Right lobe of liver (tissue), 4 donors: ENCODE results near the gene MT1H.
"Not testable (repeated sequence)": the region's sequence is repeated elsewhere in the genome, so short reads cannot be mapped to it uniquely, and the experiment has no call there.

Source experiments
- POLR2A ChIP-seq: fragments of 450-650 bp; IDR thresholded peaks from one replicate; pipeline ENCODE4 v1.6.1; 2017; ENCODE audit warnings: antibody characterized with exemption, mild to moderate bottlenecking
- TF ChIP-seq, protein P1 (sequence below), 4 donors: fragments of 200-600 bp in 3 of 4; fragments of 450-650 bp in 1 of 4; IDR thresholded peaks; one replicate each; pipeline versions ENCODE4 v1.5.1 to v1.8.0; 2016 to 2022; ENCODE audit warnings: antibody characterized with exemption in 4 of 4, mild to moderate bottlenecking in 2 of 4
- donor health status: DM: no; HTN: no; CAD: no.
- donor health status: DM: no; HTN: no; CAD: no.
- donor health status: DM: no; HTN: yes; CAD: no.

DNA sequence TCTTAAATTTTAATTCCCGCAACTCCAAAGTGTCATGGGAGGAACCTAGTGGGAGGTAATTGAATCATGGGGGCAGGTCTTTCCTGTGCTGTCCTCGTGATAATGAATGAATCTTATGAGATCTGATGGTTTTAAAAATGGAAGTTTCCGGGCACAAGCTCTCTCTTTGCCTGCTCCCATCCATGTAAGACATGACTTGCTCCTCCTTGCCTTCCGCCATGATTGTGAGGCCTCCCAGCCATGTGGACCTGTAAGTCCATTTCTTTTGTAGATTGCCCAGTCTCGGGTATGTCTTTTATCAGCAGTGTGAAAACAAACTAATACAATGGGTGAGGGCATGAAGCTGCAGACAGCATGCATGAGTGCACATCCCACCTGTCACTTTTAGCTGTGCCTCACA lies 46.4 kb upstream of the MT1H start:
- TF ChIP-seq, protein P1, sequence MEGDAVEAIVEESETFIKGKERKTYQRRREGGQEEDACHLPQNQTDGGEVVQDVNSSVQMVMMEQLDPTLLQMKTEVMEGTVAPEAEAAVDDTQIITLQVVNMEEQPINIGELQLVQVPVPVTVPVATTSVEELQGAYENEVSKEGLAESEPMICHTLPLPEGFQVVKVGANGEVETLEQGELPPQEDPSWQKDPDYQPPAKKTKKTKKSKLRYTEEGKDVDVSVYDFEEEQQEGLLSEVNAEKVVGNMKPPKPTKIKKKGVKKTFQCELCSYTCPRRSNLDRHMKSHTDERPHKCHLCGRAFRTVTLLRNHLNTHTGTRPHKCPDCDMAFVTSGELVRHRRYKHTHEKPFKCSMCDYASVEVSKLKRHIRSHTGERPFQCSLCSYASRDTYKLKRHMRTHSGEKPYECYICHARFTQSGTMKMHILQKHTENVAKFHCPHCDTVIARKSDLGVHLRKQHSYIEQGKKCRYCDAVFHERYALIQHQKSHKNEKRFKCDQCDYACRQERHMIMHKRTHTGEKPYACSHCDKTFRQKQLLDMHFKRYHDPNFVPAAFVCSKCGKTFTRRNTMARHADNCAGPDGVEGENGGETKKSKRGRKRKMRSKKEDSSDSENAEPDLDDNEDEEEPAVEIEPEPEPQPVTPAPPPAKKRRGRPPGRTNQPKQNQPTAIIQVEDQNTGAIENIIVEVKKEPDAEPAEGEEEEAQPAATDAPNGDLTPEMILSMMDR (IDR thresholded peaks at IDR 0.05): not testable (repeated sequence)
- TF ChIP-seq POLR2A: not testable (repeated sequence)
